Tibial nerve (tissue), 4 donors: ENCODE results near the gene PLXNB2.

Source experiments
- EP300 ChIP-seq, 2 donors: sonication (generic); formaldehyde crosslinking; IDR thresholded peaks; one replicate each; pipeline ENCODE4 v1.6.1; 2017; ENCODE audit warnings: antibody characterized with exemption in 2 of 2, mild to moderate bottlenecking in 1 of 2
- POLR2A ChIP-seq, 2 donors: fragments of 450-650 bp; IDR thresholded peaks; one replicate each; pipeline ENCODE4 v1.6.1; 2017; ENCODE audit warnings: antibody characterized with exemption in 2 of 2, mild to moderate bottlenecking in 2 of 2, moderate library complexity in 2 of 2
- TF ChIP-seq, protein P1 (sequence below), 5 experiments: fragments of 200-600 bp in 3 of 5; fragments of 450-650 bp in 2 of 5; sonication (generic) in 3 of 5; IDR thresholded peaks; one replicate each; pipeline ENCODE4 v1.5.1; 2016 to 2019; ENCODE audit warnings: antibody characterized with exemption in 5 of 5, mild to moderate bottlenecking in 3 of 5, moderate library complexity in 2 of 5

DNA sequence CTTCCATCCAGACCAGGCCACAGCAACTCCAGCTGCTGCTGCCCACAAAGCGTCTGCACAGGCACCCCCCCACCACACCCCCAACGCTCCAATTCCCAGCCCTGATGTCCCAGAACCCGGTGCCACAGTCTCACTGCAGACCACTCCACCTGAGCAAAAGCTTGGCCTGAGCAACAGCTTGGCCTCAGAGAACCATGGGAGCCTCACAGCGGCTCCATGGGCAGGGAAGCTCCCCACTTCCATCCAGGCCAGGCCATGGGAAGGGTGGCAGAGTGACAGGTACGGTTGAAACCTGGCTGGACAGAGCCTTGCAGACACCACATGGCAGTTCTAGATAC is 13.2 kb downstream of the PLXNB2 start:
- TF ChIP-seq POLR2A (IDR thresholded peaks at IDR 0.05): no peak
- TF ChIP-seq, protein P1, sequence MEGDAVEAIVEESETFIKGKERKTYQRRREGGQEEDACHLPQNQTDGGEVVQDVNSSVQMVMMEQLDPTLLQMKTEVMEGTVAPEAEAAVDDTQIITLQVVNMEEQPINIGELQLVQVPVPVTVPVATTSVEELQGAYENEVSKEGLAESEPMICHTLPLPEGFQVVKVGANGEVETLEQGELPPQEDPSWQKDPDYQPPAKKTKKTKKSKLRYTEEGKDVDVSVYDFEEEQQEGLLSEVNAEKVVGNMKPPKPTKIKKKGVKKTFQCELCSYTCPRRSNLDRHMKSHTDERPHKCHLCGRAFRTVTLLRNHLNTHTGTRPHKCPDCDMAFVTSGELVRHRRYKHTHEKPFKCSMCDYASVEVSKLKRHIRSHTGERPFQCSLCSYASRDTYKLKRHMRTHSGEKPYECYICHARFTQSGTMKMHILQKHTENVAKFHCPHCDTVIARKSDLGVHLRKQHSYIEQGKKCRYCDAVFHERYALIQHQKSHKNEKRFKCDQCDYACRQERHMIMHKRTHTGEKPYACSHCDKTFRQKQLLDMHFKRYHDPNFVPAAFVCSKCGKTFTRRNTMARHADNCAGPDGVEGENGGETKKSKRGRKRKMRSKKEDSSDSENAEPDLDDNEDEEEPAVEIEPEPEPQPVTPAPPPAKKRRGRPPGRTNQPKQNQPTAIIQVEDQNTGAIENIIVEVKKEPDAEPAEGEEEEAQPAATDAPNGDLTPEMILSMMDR (IDR thresholded peaks at IDR 0.05): no peak
- no peak for TF ChIP-seq EP300 (IDR thresholded peaks at IDR 0.05)
